Activated CD4-positive, alpha-beta T cell treated with anti-CD3 and anti-CD28 coated beads, Interleukin-2, Interleukin-6, amounts not matched to agents 100 ng/mL and 50 ng/mL, durations not matched to agents 16 hours and 8 hours (primary cell): ENCODE measurements around the gene ITLN1.
"Not testable (repeated sequence)": the region's sequence is repeated elsewhere in the genome, so short reads cannot be mapped to it uniquely, and the experiment has no call there.

Experiments
- DNase-seq: peaks from one replicate; pipeline ENCODE4 v3.0.0-alpha.2; 2020

Gene ITLN1

GRCh38 chr1:160882582-160882981 is 2.4 kb downstream of the ITLN1 start:
- no peak for DNase-seq

- not testable (repeated sequence) for DNase-seq
Observed at GRCh38 chr1:160881264-160881663, 3.7 kb downstream of the ITLN1 start.

- DNase-seq, result no peak
Observed at GRCh38 chr1:160880216-160880615, 4.8 kb downstream of the ITLN1 start.

GRCh38 chr1:160879056-160879455 is 5.9 kb downstream of the ITLN1 start:
- DNase-seq, result no peak

GRCh38 chr1:160877221-160877620 is 7.8 kb downstream of the ITLN1 start:
- DNase-seq, result peak; percentile 27

- DNase-seq, result no peak
Observed at GRCh38 chr1:160876311-160876710, 8.7 kb downstream of the ITLN1 start.

- DNase-seq, result not testable (repeated sequence)
Observed at GRCh38 chr1:160875591-160875990, 9.4 kb downstream of the ITLN1 start.

GRCh38 chr1:160874935-160875334 is 10.0 kb downstream of the ITLN1 start:
- DNase-seq, result no peak

GRCh38 chr1:160868141-160868540 is 16.8 kb downstream of the ITLN1 start:
- DNase-seq, result no peak

- not testable (repeated sequence) for DNase-seq
Observed at GRCh38 chr1:160867651-160868050, 17.3 kb downstream of the ITLN1 start.

- no peak for DNase-seq
Observed at GRCh38 chr1:160866695-160867260, 18.2 kb downstream of the ITLN1 start.

GRCh38 chr1:160866001-160866694 is 18.8 kb downstream of the ITLN1 start:
- DNase-seq, result no peak

- DNase-seq, result no peak
Observed at GRCh38 chr1:160865337-160865736, 19.6 kb downstream of the ITLN1 start.

GRCh38 chr1:160864173-160864572 is 20.8 kb downstream of the ITLN1 start:
- DNase-seq, result no peak

GRCh38 chr1:160863774-160864131 is 21.2 kb downstream of the ITLN1 start:
- DNase-seq, result no peak

- no peak for DNase-seq
Observed at GRCh38 chr1:160863061-160863773, 21.8 kb downstream of the ITLN1 start.

GRCh38 chr1:160862203-160863060 is 22.5 kb downstream of the ITLN1 start, which contains the start of gene CD244:
Gene CD244, minus strand, starts transcription at chr1:160862887. Its CDS starts 210 bp downstream, at chr1:160862677.
- peak; percentile 82 for DNase-seq

- DNase-seq, result no peak
Observed at GRCh38 chr1:160860840-160861505, 24.0 kb downstream of the ITLN1 start.

GRCh38 chr1:160859166-160859565 is 25.8 kb downstream of the ITLN1 start:
- no peak for DNase-seq

GRCh38 chr1:160858507-160858906 is 26.5 kb downstream of the ITLN1 start:
- DNase-seq, result no peak

- no peak for DNase-seq
Observed at GRCh38 chr1:160858097-160858496, 26.9 kb downstream of the ITLN1 start.

- DNase-seq, result no peak
Observed at GRCh38 chr1:160855181-160855981, 29.6 kb downstream of the ITLN1 start.
